KBM-7 (cell line): ENCODE results near the gene RUSF1.
A peak's percentile ranks its signal among the peaks of the same experiment; 100 is the strongest.
"Not testable (repeated sequence)": the region's sequence is repeated elsewhere in the genome, so short reads cannot be mapped to it uniquely, and the experiment has no call there.

Source experiments
- DNase-seq: peaks from one replicate; pipeline ENCODE4 v3.0.0-alpha.2; 2015
- in situ Hi-C: fragments of 300-500 bp; cut with MboI; formaldehyde crosslinking; loops from 2 replicates; pipeline ENCODE4 v1.14.3; 2020; ENCODE audit warnings: low sequenced_read_pairs, low pct_unique_long_range_greater_than_20kb, mixed read lengths

Gene RUSF1

GRCh38 chr16:31459687-31460581 is 48.3 kb downstream of the RUSF1 start:
- in situ Hi-C loops = loop anchor here (10.0 kb wide), 1 partner anchor 245 kb away; no protein-coding TSS in a partner anchor
- DNase-seq = peak; percentile 93

- in situ Hi-C loops = no loop called here
- DNase-seq = peak; percentile 97
Measured at GRCh38 chr16:31458844-31459686, 49.1 kb downstream of the RUSF1 start, which contains the start of gene ARMC5. Gene ARMC5, plus strand, starts transcription at chr16:31459501. Its CDS starts 24 bp downstream, at chr16:31459525.

GRCh38 chr16:31458073-31458843 is 49.9 kb downstream of the RUSF1 start:
- in situ Hi-C loops = no loop called here

GRCh38 chr16:31456988-31457360 is 51.2 kb downstream of the RUSF1 start:
- no peak for DNase-seq
- in situ Hi-C loops = no loop called here

More at GRCh38 chr16:31458073-31458843, 49.9 kb downstream of the RUSF1 start:
- DNase-seq = peak; percentile 46

- in situ Hi-C loops = no loop called here
- DNase-seq = peak; percentile 43
Measured at GRCh38 chr16:31455601-31456314, 52.4 kb downstream of the RUSF1 start.

GRCh38 chr16:31453255-31454204 is 54.7 kb downstream of the RUSF1 start:
- no peak for DNase-seq
- in situ Hi-C loops = no loop called here

- in situ Hi-C loops = no loop called here
- DNase-seq = no peak
Measured at GRCh38 chr16:31452631-31453106, 55.5 kb downstream of the RUSF1 start.

GRCh38 chr16:31451681-31452351 is 56.4 kb downstream of the RUSF1 start:
- in situ Hi-C loops = no loop called here
- peak; percentile 64 for DNase-seq

- in situ Hi-C loops = no loop called here
- no peak for DNase-seq
Measured at GRCh38 chr16:31451201-31451600, 57.0 kb downstream of the RUSF1 start.

GRCh38 chr16:31445931-31446330 is 62.3 kb downstream of the RUSF1 start:
- DNase-seq = peak; percentile 37
- in situ Hi-C loops = not testable (repeated sequence)

- in situ Hi-C loops = no loop called here
- no peak for DNase-seq
Measured at GRCh38 chr16:31441956-31442355, 66.2 kb downstream of the RUSF1 start.

GRCh38 chr16:31440516-31441184 is 67.5 kb downstream of the RUSF1 start:
- in situ Hi-C loops = no loop called here
- DNase-seq = no peak

- DNase-seq = no peak
- in situ Hi-C loops = no loop called here
Measured at GRCh38 chr16:31439519-31439918, 68.7 kb downstream of the RUSF1 start.
